GM19239 (cell line): ENCODE results near the gene EXOC4.
"Not testable (repeated sequence)": the region's sequence is repeated elsewhere in the genome, so short reads cannot be mapped to it uniquely, and the experiment has no call there.

ENCODE experiments used
- DNase-seq: peaks from one replicate; pipeline ENCODE4 v3.0.0; 2011; ENCODE audit warnings: low spot score; ENCODE audit not compliant: insufficient read length
- FAIRE-seq: peaks from 2 replicates; lab custom pipeline; 2011; peaks lifted over from hg19 to GRCh38; lab: Jason Lieb, UNC

The EXOC4 gene

DNA sequence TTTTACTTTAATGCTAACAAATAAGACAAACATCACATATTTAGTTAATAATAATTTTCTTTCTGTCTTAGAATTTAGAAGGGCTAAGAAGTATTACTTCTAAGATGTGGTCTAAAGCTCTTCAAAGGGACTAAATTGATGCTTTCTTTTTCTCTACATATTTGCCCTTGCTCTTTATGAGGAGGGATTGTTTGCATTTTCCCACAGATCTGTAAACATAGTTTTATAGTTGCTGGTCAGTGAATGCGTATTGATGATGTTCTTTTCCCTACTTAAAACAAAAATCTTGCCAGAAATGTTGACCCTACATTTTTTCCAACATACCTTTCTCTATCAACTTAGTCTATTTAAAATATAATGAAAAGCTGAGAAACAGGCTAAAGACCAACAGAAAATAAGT lies 501.8 kb downstream of the EXOC4 start:
- FAIRE-seq (no peak), DNase-seq (no peak)

GRCh38 chr7:133755901-133756300 lies 503.0 kb downstream of the EXOC4 start:
- no peak for DNase-seq
- no peak for FAIRE-seq

DNA sequence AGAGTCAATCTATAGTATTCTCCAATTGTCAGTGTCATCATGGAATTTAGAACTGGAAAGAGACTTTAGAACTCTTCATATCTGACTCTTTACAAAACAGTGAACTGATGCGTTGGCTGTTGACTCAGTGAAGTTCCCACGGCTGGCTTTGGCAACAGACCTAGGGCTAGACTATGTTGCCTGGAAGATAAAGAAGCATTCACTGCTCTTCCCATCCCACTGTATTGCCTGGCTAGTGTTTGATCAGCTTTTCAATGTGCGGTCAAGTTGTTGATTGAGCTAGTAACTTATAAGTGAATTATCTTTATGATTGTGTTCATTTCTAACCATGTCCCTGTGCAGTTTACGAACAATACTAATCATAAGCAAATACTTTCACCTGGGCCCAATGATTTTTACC lies 508.6 kb downstream of the EXOC4 start:
- DNase-seq = no peak
- FAIRE-seq = no peak

GRCh38 chr7:133763076-133763640 lies 510.3 kb downstream of the EXOC4 start:
- FAIRE-seq = no peak
- no peak for DNase-seq

- FAIRE-seq (no peak), DNase-seq (no peak)
Observed at GRCh38 chr7:133769668-133770067, 516.8 kb downstream of the EXOC4 start.

DNA sequence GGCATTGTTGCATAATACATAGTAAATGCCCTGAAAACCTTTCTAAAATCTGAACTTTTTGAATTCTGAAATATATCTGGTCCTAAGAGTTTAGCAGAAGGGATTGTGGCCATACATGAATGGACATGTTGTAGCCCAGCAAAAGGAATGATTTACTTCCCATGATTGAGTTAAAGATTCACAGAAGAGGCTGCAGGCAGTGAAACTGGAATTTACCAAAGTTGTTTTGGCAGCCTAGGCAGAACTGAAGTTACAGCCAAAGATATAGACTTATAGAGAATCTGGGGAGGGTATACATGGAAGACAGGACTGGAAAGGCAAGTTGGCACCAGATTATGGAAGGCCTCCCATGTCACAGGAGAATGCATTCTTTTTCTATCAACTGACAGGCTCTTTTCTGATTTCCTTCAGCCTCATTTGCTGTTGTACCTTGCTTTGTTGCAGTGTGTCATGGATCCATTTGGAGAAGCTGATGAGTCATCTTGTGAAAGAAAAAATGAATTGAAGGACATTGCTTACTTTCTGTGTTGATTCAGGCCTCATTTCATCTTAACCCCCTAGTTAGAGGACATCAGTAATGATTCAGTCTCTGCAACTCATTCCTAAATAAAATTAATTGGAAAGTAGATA lies 518.1 kb downstream of the EXOC4 start:
- DNase-seq (no peak), FAIRE-seq (peak; percentile 39)

GRCh38 chr7:133771788-133772419 lies 519.0 kb downstream of the EXOC4 start:
- FAIRE-seq = no peak
- DNase-seq = no peak

GRCh38 chr7:133773601-133774000 lies 520.7 kb downstream of the EXOC4 start:
- FAIRE-seq (no peak), DNase-seq (no peak)

GRCh38 chr7:133775201-133775600 lies 522.3 kb downstream of the EXOC4 start:
- no peak for FAIRE-seq
- DNase-seq = no peak

- DNase-seq = no peak
- FAIRE-seq = no peak
Observed at GRCh38 chr7:133776266-133776665, 523.4 kb downstream of the EXOC4 start.

DNA sequence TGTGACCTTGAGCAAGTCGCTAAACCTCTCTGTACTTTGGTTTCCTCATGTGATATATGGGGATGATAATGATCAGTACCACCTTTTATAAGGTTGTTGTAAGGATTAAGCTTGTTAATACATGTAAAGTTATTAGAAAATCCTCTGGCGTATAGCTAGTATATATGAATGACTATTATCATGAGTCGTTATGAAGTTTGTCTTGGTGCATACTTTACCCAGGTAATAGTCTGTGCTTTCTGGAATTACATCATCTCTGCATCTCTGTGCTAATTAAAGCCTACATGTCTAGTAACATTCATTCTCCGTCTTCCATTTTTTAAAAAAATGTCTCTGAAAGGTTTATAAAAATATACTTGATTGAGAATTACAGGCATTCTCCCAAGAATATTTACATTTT lies 524.8 kb downstream of the EXOC4 start:
- no peak for FAIRE-seq
- DNase-seq = no peak

GRCh38 chr7:133778472-133778871 lies 525.6 kb downstream of the EXOC4 start:
- DNase-seq (peak; percentile 5), FAIRE-seq (peak; percentile 76)

- DNase-seq, FAIRE-seq: not testable (repeated sequence)
Observed at GRCh38 chr7:133779538-133779937, 526.7 kb downstream of the EXOC4 start.

DNA sequence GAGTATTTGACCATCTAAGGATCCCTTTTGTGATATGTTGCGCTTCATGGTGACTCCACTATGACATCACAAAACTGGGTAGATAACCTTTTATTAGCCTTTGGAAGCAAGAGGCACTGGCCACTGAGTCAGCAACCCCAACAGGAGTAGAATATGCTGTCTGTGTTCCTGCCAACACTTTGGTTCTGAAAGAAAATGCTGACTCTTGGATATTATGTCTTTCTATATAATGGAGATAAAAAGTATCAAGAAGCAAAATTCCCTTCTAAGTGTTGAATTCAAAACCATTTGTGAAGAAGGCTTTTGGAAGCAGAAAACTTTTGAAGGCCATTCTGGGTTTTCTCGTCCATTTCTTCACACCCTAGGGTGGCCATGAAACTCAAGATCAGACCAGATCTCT lies 528.0 kb downstream of the EXOC4 start:
- FAIRE-seq (no peak), DNase-seq (no peak)

GRCh38 chr7:133781486-133782090 lies 528.7 kb downstream of the EXOC4 start:
- FAIRE-seq (no peak), DNase-seq (no peak)

GRCh38 chr7:133782470-133782869 lies 529.6 kb downstream of the EXOC4 start:
- FAIRE-seq = no peak
- no peak for DNase-seq

DNA sequence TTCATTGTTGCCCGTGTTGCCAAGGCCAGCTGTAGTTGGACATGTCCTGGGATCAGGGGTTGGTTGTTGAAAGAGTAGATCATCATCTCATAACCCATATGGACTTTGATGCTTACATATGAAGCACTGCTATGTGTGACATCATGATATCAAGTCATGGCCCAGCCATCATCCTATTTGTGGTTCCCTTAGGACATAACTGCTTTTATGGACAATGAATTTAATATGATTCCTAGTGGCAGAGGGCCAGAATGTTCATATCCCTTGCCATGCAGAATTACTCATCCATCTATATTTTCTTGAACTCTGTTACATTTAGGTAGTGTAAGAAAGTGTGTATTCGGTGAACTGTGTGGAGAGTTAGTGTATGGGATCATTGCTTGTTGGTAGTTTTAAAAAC lies 530.4 kb downstream of the EXOC4 start:
- no peak for DNase-seq
- no peak for FAIRE-seq

- DNase-seq = no peak
- no peak for FAIRE-seq
Observed at GRCh38 chr7:133784486-133785001, 531.7 kb downstream of the EXOC4 start.

GRCh38 chr7:133786401-133786937 lies 533.6 kb downstream of the EXOC4 start:
- DNase-seq (no peak), FAIRE-seq (no peak)

GRCh38 chr7:133789974-133790373 lies 537.1 kb downstream of the EXOC4 start:
- no peak for FAIRE-seq
- DNase-seq = no peak

DNA sequence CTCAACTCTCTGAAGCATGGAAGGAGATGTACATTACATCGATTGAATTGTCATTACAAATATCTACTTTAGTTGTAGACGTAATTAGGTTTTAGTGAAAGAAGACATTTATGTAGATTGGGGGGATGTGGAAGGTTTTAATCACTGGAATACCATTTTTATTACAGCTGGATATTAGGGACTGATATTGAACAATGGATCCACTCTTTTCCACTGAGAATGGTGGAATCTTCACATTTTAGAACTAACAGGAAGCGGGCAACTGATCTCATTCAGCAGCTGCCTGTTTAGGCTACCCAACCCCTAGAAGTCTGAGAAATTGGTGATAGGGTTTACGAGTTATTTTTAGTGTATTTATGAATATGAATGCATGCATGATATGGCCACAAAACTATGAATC lies 538.0 kb downstream of the EXOC4 start:
- DNase-seq = no peak
- no peak for FAIRE-seq
